HG03097 (cell line): ENCODE results near the gene XPA.
"Not testable (repeated sequence)": the region's sequence is repeated elsewhere in the genome, so short reads cannot be mapped to it uniquely, and the experiment has no call there.

ENCODE experiments used
- ATAC-seq: cut with Tn5 transposase; IDR thresholded peaks from one replicate; pipeline ENCODE4 v1.9.1; 2021; ENCODE audit not compliant: unreplicated experiment, low FRiP score

XPA gene

GRCh38 chr9:97704345-97704677 lies 7.2 kb upstream of the XPA start:
- ATAC-seq = no peak

GRCh38 chr9:97703437-97704344 lies 6.6 kb upstream of the XPA start:
- no peak for ATAC-seq

- ATAC-seq = not testable (repeated sequence)
These were observed 2.7 kb upstream of the XPA start for GRCh38 chr9:97699824-97700223.

GRCh38 chr9:97699281-97699680 lies 2.1 kb upstream of the XPA start:
- not testable (repeated sequence) for ATAC-seq

- no peak for ATAC-seq
These were observed 1.7 kb upstream of the XPA start for GRCh38 chr9:97698865-97699264.

GRCh38 chr9:97697837-97698236 lies 697 bp upstream of the XPA start:
- ATAC-seq = no peak

GRCh38 chr9:97695995-97696802 lies 941 bp downstream of the XPA start:
- ATAC-seq = no peak

GRCh38 chr9:97695390-97695789 lies 1.8 kb downstream of the XPA start:
- no peak for ATAC-seq

- no peak for ATAC-seq
These were observed 2.4 kb downstream of the XPA start for GRCh38 chr9:97694769-97695168.

GRCh38 chr9:97689401-97690180 lies 7.5 kb downstream of the XPA start:
- ATAC-seq = no peak

GRCh38 chr9:97688654-97689053 lies 8.5 kb downstream of the XPA start:
- ATAC-seq = no peak

- ATAC-seq = no peak
These were observed 14.9 kb downstream of the XPA start for GRCh38 chr9:97682242-97682641.

GRCh38 chr9:97675655-97676054 lies 21.5 kb downstream of the XPA start:
- ATAC-seq = no peak

GRCh38 chr9:97673922-97674321 lies 23.2 kb downstream of the XPA start:
- no peak for ATAC-seq

- no peak for ATAC-seq
These were observed 24.7 kb downstream of the XPA start for GRCh38 chr9:97672403-97672802.

GRCh38 chr9:97670586-97670985 lies 26.6 kb downstream of the XPA start:
- ATAC-seq = no peak

- no peak for ATAC-seq
These were observed 28.7 kb downstream of the XPA start for GRCh38 chr9:97668485-97668884.

GRCh38 chr9:97666907-97667686 lies 30.0 kb downstream of the XPA start:
- no peak for ATAC-seq

GRCh38 chr9:97665742-97666141 lies 31.4 kb downstream of the XPA start:
- ATAC-seq = no peak

- ATAC-seq = no peak
These were observed 36.3 kb downstream of the XPA start for GRCh38 chr9:97660847-97661246.
